Measurements from ENCODE around the gene CPXM2. TPM values are rescaled to one million over a fixed set of nuclear protein-coding genes. Genes with fewer than 3 reads are reported as not detected.

Gene CPXM2
- total RNA-seq, 1 experiment from 2014 or later = not detected

- no peak overlapping the region for H3K27ac Mint-ChIP-seq (ENCODE audit: low read depth, unreplicated experiment)
- no peak for TF ChIP-seq CTCF (IDR thresholded peaks at IDR 0.05; ENCODE audit: unreplicated experiment)
- DNase-seq (ENCODE audit: unreplicated experiment) = no peak
- intact Hi-C loops (cut with micrococcal nuclease) = loop anchor here (1.0 kb wide), 1 partner anchor 284 kb away; no protein-coding TSS in a partner anchor
- no peak overlapping the region for H3K4me3 Mint-ChIP-seq (ENCODE audit: unreplicated experiment)
- H3K27me3 Mint-ChIP-seq (ENCODE audit: insufficient read depth, unreplicated experiment) = peaks cover 31% of the 10 kb centered on the region
- H3K36me3 Mint-ChIP-seq (ENCODE audit: insufficient read depth, unreplicated experiment) = no peaks in the 10 kb centered on the region
- ChIA-PET POLR2A (no interaction called here), CTCF (interaction anchor here (0.6 to 0.7 kb wide), 2 partner anchors 142 to 281 kb away, joined by 3 read pairs; no protein-coding TSS in a partner anchor)
- no peaks in the 10 kb centered on the region for H3K9me3 Mint-ChIP-seq (ENCODE audit: unreplicated experiment)
- no peaks in the 10 kb centered on the region for H3K4me1 Mint-ChIP-seq (ENCODE audit: insufficient read depth, unreplicated experiment)
- no TSS peak for BruUV-seq (replicated peaks)
Observed at GRCh38 chr10:123865880-123866279, 25.7 kb downstream of the CPXM2 start.

GRCh38 chr10:123865350-123865749 lies 26.3 kb downstream of the CPXM2 start:
- Mint-ChIP-seq H3K4me1 (ENCODE audit: insufficient read depth, unreplicated experiment) (no peaks in the 10 kb centered on the region), H3K27ac (ENCODE audit: low read depth, unreplicated experiment) (no peak overlapping the region), H3K4me3 (ENCODE audit: unreplicated experiment) (no peak overlapping the region), H3K27me3 (ENCODE audit: insufficient read depth, unreplicated experiment) (peaks cover 31% of the 10 kb centered on the region), H3K9me3 (ENCODE audit: unreplicated experiment) (no peaks in the 10 kb centered on the region), H3K36me3 (ENCODE audit: insufficient read depth, unreplicated experiment) (no peaks in the 10 kb centered on the region)
- CTCF ChIA-PET = no interaction called here
- intact Hi-C loops (cut with micrococcal nuclease) = no loop called here
- DNase-seq (ENCODE audit: unreplicated experiment) = no peak
- BruUV-seq (replicated peaks) = no TSS peak
- POLR2A ChIA-PET = no interaction called here
- no peak for TF ChIP-seq CTCF (IDR thresholded peaks at IDR 0.05; ENCODE audit: unreplicated experiment)

- no peak for DNase-seq (ENCODE audit: unreplicated experiment)
- Mint-ChIP-seq H3K27ac (ENCODE audit: low read depth, unreplicated experiment) (no peak overlapping the region), H3K9me3 (ENCODE audit: unreplicated experiment) (no peaks in the 10 kb centered on the region), H3K27me3 (ENCODE audit: insufficient read depth, unreplicated experiment) (peaks cover 28% of the 10 kb centered on the region), H3K4me3 (ENCODE audit: unreplicated experiment) (no peak overlapping the region), H3K36me3 (ENCODE audit: insufficient read depth, unreplicated experiment) (no peaks in the 10 kb centered on the region), H3K4me1 (ENCODE audit: insufficient read depth, unreplicated experiment) (no peaks in the 10 kb centered on the region)
- intact Hi-C loops (cut with micrococcal nuclease) = no loop called here
- ChIA-PET POLR2A (no interaction called here), CTCF (no interaction called here)
- BruUV-seq (replicated peaks) = no TSS peak
- no peak for TF ChIP-seq CTCF (IDR thresholded peaks at IDR 0.05; ENCODE audit: unreplicated experiment)
Observed at GRCh38 chr10:123864923-123865322, 26.7 kb downstream of the CPXM2 start.

GRCh38 chr10:123863721-123864482 lies 27.7 kb downstream of the CPXM2 start:
- H3K4me1 Mint-ChIP-seq (ENCODE audit: insufficient read depth, unreplicated experiment) = no peaks in the 10 kb centered on the region
- peaks cover 18% of the 10 kb centered on the region for H3K27me3 Mint-ChIP-seq (ENCODE audit: insufficient read depth, unreplicated experiment)
- no peak overlapping the region for H3K27ac Mint-ChIP-seq (ENCODE audit: low read depth, unreplicated experiment)
- H3K36me3 Mint-ChIP-seq (ENCODE audit: insufficient read depth, unreplicated experiment) = no peaks in the 10 kb centered on the region
- no peak for DNase-seq (ENCODE audit: unreplicated experiment)
- intact Hi-C loops (cut with micrococcal nuclease) = no loop called here
- H3K4me3 Mint-ChIP-seq (ENCODE audit: unreplicated experiment) = no peak overlapping the region
- CTCF ChIA-PET = no interaction called here
- BruUV-seq (replicated peaks) = no TSS peak
- POLR2A ChIA-PET = no interaction called here
- no peak for TF ChIP-seq CTCF (IDR thresholded peaks at IDR 0.05; ENCODE audit: unreplicated experiment)
- no peaks in the 10 kb centered on the region for H3K9me3 Mint-ChIP-seq (ENCODE audit: unreplicated experiment)
